GM21390 (cell line): ENCODE measurements around the gene ZNF701.
"Not testable (repeated sequence)": the region's sequence is repeated elsewhere in the genome, so short reads cannot be mapped to it uniquely, and the experiment has no call there.

ENCODE experiments used
- ATAC-seq: cut with Tn5 transposase; IDR thresholded peaks from one replicate; pipeline ENCODE4 v1.9.1; 2021; ENCODE audit not compliant: unreplicated experiment

Gene ZNF701

GRCh38 chr19:52566121-52566520 is 4.0 kb upstream of the ZNF701 start:
- no peak for ATAC-seq

GRCh38 chr19:52566588-52566987 is 3.5 kb upstream of the ZNF701 start:
- ATAC-seq = no peak

- no peak for ATAC-seq
Measured at GRCh38 chr19:52567921-52568320, 2.2 kb upstream of the ZNF701 start.

- ATAC-seq = not testable (repeated sequence)
Measured at GRCh38 chr19:52569638-52569999, 468 bp upstream of the ZNF701 start.

GRCh38 chr19:52584736-52585440 is 14.8 kb downstream of the ZNF701 start:
- no peak for ATAC-seq

GRCh38 chr19:52585604-52586003 is 15.5 kb downstream of the ZNF701 start:
- ATAC-seq = no peak

GRCh38 chr19:52590728-52591127 is 20.6 kb downstream of the ZNF701 start:
- ATAC-seq = no peak

- ATAC-seq = no peak
Measured at GRCh38 chr19:52592301-52592700, 22.2 kb downstream of the ZNF701 start.

GRCh38 chr19:52593441-52593840 is 23.4 kb downstream of the ZNF701 start:
- not testable (repeated sequence) for ATAC-seq

- no peak for ATAC-seq
Measured at GRCh38 chr19:52599241-52599640, 29.2 kb downstream of the ZNF701 start.

GRCh38 chr19:52600639-52601024 is 30.5 kb downstream of the ZNF701 start:
- ATAC-seq = peak; percentile 16

GRCh38 chr19:52601025-52601973 is 31.2 kb downstream of the ZNF701 start:
- ATAC-seq = peak; percentile 93

- ATAC-seq = not testable (repeated sequence)
Measured at GRCh38 chr19:52601974-52602366, 31.9 kb downstream of the ZNF701 start.

GRCh38 chr19:52602941-52603340 is 32.9 kb downstream of the ZNF701 start:
- ATAC-seq = no peak

- ATAC-seq = no peak
Measured at GRCh38 chr19:52603558-52604207, 33.6 kb downstream of the ZNF701 start.

GRCh38 chr19:52613299-52613906 is 43.3 kb downstream of the ZNF701 start:
- no peak for ATAC-seq

GRCh38 chr19:52621376-52621775 is 51.3 kb downstream of the ZNF701 start:
- no peak for ATAC-seq

- no peak for ATAC-seq
Measured at GRCh38 chr19:52622261-52622660, 52.2 kb downstream of the ZNF701 start.

- no peak for ATAC-seq
Measured at GRCh38 chr19:52626915-52627314, 56.8 kb downstream of the ZNF701 start.

GRCh38 chr19:52627441-52627840 is 57.4 kb downstream of the ZNF701 start:
- not testable (repeated sequence) for ATAC-seq
